ENCODE measurements around the gene MAML2.

The MAML2 gene

GRCh38 chr11:95975343-95975742 is 367.7 kb downstream of the MAML2 start:
- DNase-seq (ENCODE audit: low read depth in 3 of 3) = no peak

- no peak for DNase-seq (ENCODE audit: low read depth in 3 of 3)
Observed at GRCh38 chr11:95972060-95972459, 370.9 kb downstream of the MAML2 start.

- DNase-seq (ENCODE audit: low read depth in 3 of 3) = no peak
Observed at GRCh38 chr11:95968585-95968984, 374.4 kb downstream of the MAML2 start.

- no peak for DNase-seq (ENCODE audit: low read depth in 3 of 3)
Observed at GRCh38 chr11:95964281-95964680, 378.7 kb downstream of the MAML2 start.

GRCh38 chr11:95961758-95962157 is 381.2 kb downstream of the MAML2 start:
- DNase-seq (ENCODE audit: low read depth in 3 of 3) = no peak

- no peak for DNase-seq (ENCODE audit: low read depth in 3 of 3)
Observed at GRCh38 chr11:95950905-95951304, 392.1 kb downstream of the MAML2 start.

DNA sequence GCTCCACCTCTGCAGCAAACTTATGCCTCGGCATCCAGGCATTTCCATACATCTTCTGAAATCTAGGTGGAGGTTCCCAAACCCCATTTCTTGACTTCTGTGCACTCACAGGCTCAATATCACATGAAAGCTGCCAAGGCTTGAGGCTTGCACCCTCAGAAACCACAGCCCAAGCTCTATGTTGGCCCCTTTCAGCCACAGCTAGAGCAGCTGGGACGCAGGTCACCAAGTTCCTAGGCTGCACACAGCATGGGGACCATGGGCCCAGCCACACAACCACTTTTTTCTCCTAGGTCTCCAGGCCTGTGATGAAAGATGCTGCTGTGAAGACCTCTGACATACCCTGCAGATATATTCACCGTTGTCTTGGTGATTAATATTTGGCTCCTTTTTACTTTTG is 394.4 kb downstream of the MAML2 start:
- DNase-seq (ENCODE audit: low read depth in 3 of 3) = no peak

- no peak for DNase-seq (ENCODE audit: low read depth in 3 of 3)
Observed at GRCh38 chr11:95944623-95945022, 398.4 kb downstream of the MAML2 start.

DNA sequence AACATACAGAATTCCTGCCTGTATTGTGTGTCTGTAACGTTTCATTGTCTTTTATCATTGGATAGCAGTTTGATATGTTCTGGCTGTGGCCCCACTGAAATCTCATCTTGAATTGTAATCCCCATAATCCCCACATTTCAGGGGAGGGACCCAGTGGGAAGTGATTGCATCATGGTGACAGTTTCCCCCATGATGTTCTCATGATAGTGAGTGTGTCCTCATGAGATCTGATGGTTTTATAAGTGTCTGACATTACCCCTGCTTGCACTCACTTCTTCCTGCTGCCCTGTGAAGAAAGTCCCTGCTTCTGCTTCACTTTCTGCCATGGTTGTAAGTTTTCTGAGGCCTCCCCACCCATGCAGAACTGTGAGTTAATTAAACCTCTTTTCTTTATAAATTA is 399.4 kb downstream of the MAML2 start:
- DNase-seq (ENCODE audit: low read depth in 3 of 3) = no peak

DNA sequence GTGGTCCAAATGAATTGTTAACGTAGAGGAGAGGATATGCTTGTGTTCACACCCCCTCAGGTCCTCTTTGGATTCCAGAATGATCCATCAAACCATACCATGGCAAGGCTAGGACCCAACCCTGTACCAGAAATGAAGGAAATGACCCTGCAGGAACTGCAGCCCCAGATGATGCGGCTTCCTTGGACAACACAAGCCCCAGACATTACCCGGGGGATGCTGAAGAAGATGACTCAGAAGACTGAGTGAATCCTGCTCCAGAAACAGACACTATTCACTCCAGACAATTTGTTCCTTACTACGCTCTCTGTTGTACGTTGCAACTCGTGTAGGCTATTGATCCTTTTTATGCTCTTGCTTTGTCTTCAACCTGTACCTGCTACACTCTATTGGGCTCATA is 403.9 kb downstream of the MAML2 start:
- DNase-seq (ENCODE audit: low read depth in 3 of 3) = no peak

DNA sequence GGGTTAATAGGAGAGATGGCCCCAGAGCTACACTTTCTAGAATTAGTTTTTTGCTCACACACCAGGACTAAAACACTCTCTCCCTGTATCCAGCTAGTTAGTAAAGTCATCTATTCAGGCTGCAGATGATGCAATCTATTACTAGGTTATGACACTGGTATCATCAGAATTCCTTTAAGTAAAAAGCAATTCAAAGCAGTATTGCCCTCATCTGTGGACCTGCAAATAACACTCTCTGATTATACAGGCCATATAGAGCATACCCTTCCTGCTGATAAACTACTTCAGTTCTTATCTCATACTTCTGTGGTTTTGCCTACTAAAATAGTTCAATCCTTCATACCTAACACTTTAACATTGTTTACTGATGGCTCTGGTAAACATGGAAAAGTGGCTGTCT is 405.6 kb downstream of the MAML2 start:
- no peak for DNase-seq (ENCODE audit: low read depth in 3 of 3)

DNA sequence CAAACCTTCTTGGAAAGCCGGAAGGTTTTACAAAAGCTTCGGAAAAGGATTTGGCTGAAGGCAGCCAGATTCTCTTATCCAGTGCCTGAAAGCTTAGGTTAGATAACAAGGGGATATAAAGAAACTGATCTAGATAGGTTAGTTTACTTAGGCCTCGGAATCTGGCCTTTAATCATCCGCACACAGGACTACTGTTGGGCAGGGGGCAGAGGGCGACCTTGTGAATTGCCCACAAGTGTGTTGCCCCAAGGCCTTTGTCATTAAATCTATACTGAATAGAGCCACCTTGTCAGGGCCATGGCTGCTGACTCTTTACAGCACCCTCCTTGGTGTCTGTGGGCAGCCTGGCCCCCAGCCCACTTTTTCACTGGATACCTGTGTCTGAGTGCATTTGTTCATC is 409.4 kb downstream of the MAML2 start:
- no peak for DNase-seq (ENCODE audit: low read depth in 3 of 3)

- DNase-seq (ENCODE audit: low read depth in 3 of 3) = no peak
Observed at GRCh38 chr11:95931916-95932315, 411.1 kb downstream of the MAML2 start.

- DNase-seq (ENCODE audit: low read depth in 3 of 3) = no peak
Observed at GRCh38 chr11:95930948-95931347, 412.0 kb downstream of the MAML2 start.

DNA sequence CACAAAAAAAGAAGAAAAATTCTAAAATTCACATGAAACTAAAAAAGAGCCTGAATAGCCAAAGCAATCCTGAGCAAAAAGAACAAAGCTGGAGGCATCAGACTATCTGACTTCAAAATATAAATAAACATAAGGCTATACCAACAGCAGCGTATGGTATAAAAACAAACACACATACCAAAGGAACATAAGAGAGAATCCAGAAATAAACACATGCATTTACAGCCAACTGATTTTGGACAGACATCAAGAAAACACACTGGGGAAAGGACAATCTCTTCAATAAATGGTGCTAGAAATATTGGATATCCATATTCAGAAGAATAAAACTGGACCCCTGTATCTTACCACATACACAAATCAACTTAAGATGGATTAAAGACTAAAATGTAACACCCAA is 416.3 kb downstream of the MAML2 start:
- no peak for DNase-seq (ENCODE audit: low read depth in 3 of 3)
